ENCODE data around the gene B3GALT4. TPM values are rescaled to one million over a fixed set of nuclear protein-coding genes. Genes with fewer than 3 reads are reported as not detected.

The B3GALT4 gene
- total RNA-seq, 1 experiment from 2014 or later, result 7.9 TPM

- Histone ChIP-seq H3K27ac (ENCODE audit: low read length) (no peak overlapping the region), H3K79me2 (ENCODE audit: low read length) (peaks cover 48% of the 10 kb centered on the region), H2AFZ (ENCODE audit: low read length) (no peak overlapping the region), H3K27me3 (ENCODE audit: low read length) (no peaks in the 10 kb centered on the region), H3K36me3 (ENCODE audit: low read depth, low read length) (peaks cover 12% of the 10 kb centered on the region; the same call in 1 of the 2 replicates), H3K4me2 (ENCODE audit: low read length) (no peak overlapping the region), H3K9me3 (ENCODE audit: low read length) (no peaks in the 10 kb centered on the region), H3K4me1 (ENCODE audit: insufficient read depth, low read length) (peaks cover 47% of the 10 kb centered on the region), H3K4me3 (ENCODE audit: low read length) (no peak overlapping the region), H3K9me2 (replicated peaks; ENCODE audit: low read length) (no peaks in the 10 kb centered on the region), H4K20me1 (ENCODE audit: low read length) (peaks cover 6% of the 10 kb centered on the region; the same call in 1 of the 2 replicates), H3K9ac (ENCODE audit: low read length) (no peak overlapping the region), H3F3A (ENCODE audit: low read length, unreplicated experiment) (no peaks in the 10 kb centered on the region)
- no TSS peak for BruUV-seq (replicated peaks)
- ChIA-PET CTCF (no interaction called here), POLR2A (ENCODE audit: unreplicated experiment) (no interaction called here)
- no peak for TF ChIP-seq EZH2 (IDR thresholded peaks at IDR 0.05; ENCODE audit: low read length, unreplicated experiment)
- no peak for TF ChIP-seq EZH2phosphoT487 (IDR thresholded peaks at IDR 0.05; ENCODE audit: borderline replicate concordance, low read length)
- TF ChIP-seq CTCF (conservative IDR thresholded peaks at IDR 0.05; ENCODE audit: low read depth, low read length), result no peak
- no peak for ATAC-seq
- intact Hi-C loops (cut with micrococcal nuclease), result no loop called here
- no peak for DNase-seq
Observed at GRCh38 chr6:33315793-33316602, 39.1 kb downstream of the B3GALT4 start.

GRCh38 chr6:33316603-33317418, 39.9 kb downstream of the B3GALT4 start:
- peaks cover 49% of the 10 kb centered on the region for H3K79me2 ChIP-seq (ENCODE audit: low read length)
- H3K4me1 ChIP-seq (ENCODE audit: insufficient read depth, low read length), result peaks cover 53% of the 10 kb centered on the region
- H3K9me2 ChIP-seq (replicated peaks; ENCODE audit: low read length), result no peaks in the 10 kb centered on the region
- H3K27me3 ChIP-seq (ENCODE audit: low read length), result no peaks in the 10 kb centered on the region
- peaks cover 12% of the 10 kb centered on the region; the same call in 1 of the 2 replicates for H3K36me3 ChIP-seq (ENCODE audit: low read depth, low read length)
- peaks cover 3% of the 10 kb centered on the region; the same call in 1 of the 2 replicates for H4K20me1 ChIP-seq (ENCODE audit: low read length)
- H3K9ac ChIP-seq (ENCODE audit: low read length), result no peak overlapping the region
- ChIA-PET CTCF (no interaction called here), POLR2A (ENCODE audit: unreplicated experiment) (interaction anchor here (0.6 to 0.9 kb wide), 4 partner anchors 32 to 1577 kb away, joined by 3 to 6 read pairs (median 4); partner anchors contain the start of gene MSH5)
- no peaks in the 10 kb centered on the region for H3F3A ChIP-seq (ENCODE audit: low read length, unreplicated experiment)
- H2AFZ ChIP-seq (ENCODE audit: low read length), result no peak overlapping the region
- peak overlapping the region; percentile 42; the same call in 1 of the 2 replicates for H3K4me3 ChIP-seq (ENCODE audit: low read length)
- no peak for TF ChIP-seq CTCF (conservative IDR thresholded peaks at IDR 0.05; ENCODE audit: low read depth, low read length)
- no peak for TF ChIP-seq EZH2 (IDR thresholded peaks at IDR 0.05; ENCODE audit: low read length, unreplicated experiment)
- no peak for TF ChIP-seq EZH2phosphoT487 (IDR thresholded peaks at IDR 0.05; ENCODE audit: borderline replicate concordance, low read length)
- ATAC-seq (no peak), DNase-seq (no peak)
- no peaks in the 10 kb centered on the region for H3K9me3 ChIP-seq (ENCODE audit: low read length)
- BruUV-seq (replicated peaks), result no TSS peak
- peak overlapping the region; percentile 56 for H3K4me2 ChIP-seq (ENCODE audit: low read length)
- intact Hi-C loops (cut with micrococcal nuclease), result no loop called here
- H3K27ac ChIP-seq (ENCODE audit: low read length), result no peak overlapping the region

All from PC-3 (cell line).